NCI-H774 (cell line): ENCODE measurements around the gene FILIP1L.

Source experiments
- DNase-seq: peaks from one replicate; lab custom pipeline; 2025; lab: John Stamatoyannopoulos, UW

FILIP1L gene

GRCh38 chr3:99951701-99952100 lies 162.6 kb downstream of the FILIP1L start:
- no peak for DNase-seq

- DNase-seq: no peak
These were observed 163.4 kb downstream of the FILIP1L start for GRCh38 chr3:99950921-99951320.

- DNase-seq: no peak
These were observed 164.2 kb downstream of the FILIP1L start for GRCh38 chr3:99949956-99950670.

GRCh38 chr3:99948467-99949089 lies 165.7 kb downstream of the FILIP1L start:
- no peak for DNase-seq

GRCh38 chr3:99947356-99947755 lies 166.9 kb downstream of the FILIP1L start:
- DNase-seq: no peak

GRCh38 chr3:99945328-99945995 lies 168.8 kb downstream of the FILIP1L start:
- DNase-seq: no peak

- no peak for DNase-seq
These were observed 170.2 kb downstream of the FILIP1L start for GRCh38 chr3:99943931-99944761.

GRCh38 chr3:99941211-99941610 lies 173.1 kb downstream of the FILIP1L start:
- no peak for DNase-seq

GRCh38 chr3:99940350-99940749 lies 174.0 kb downstream of the FILIP1L start:
- DNase-seq: no peak

GRCh38 chr3:99939876-99940275 lies 174.4 kb downstream of the FILIP1L start:
- no peak for DNase-seq

GRCh38 chr3:99938270-99938911 lies 175.9 kb downstream of the FILIP1L start:
- DNase-seq: no peak

- no peak for DNase-seq
These were observed 179.1 kb downstream of the FILIP1L start for GRCh38 chr3:99934975-99935797.

- no peak for DNase-seq
These were observed 180.1 kb downstream of the FILIP1L start for GRCh38 chr3:99933971-99934750.

- no peak for DNase-seq
These were observed 183.2 kb downstream of the FILIP1L start for GRCh38 chr3:99931059-99931458.

GRCh38 chr3:99929745-99930139 lies 184.6 kb downstream of the FILIP1L start:
- DNase-seq: no peak

GRCh38 chr3:99928771-99929744 lies 185.2 kb downstream of the FILIP1L start:
- no peak for DNase-seq

- no peak for DNase-seq
These were observed 186.4 kb downstream of the FILIP1L start for GRCh38 chr3:99927671-99928457.

- peak; percentile 9 for DNase-seq
These were observed 188.6 kb downstream of the FILIP1L start for GRCh38 chr3:99925584-99926230.
